HAP-1 (cell line): ENCODE results near the gene TBC1D5.

ENCODE experiments used
- DNase-seq, 2 experiments: peaks; one replicate each; pipeline ENCODE4 v3.0.0-alpha.2; 2016 to 2020; ENCODE audit warnings: low spot score in 2 of 2
- H3K27me3 ChIP-seq: fragments of 250-450 bp; sonication (Bioruptor Pico); 2 replicates; pipeline ENCODE4 v1.5.1; 2020; ENCODE audit warnings: low read depth, mild to moderate bottlenecking, moderate library complexity
- H3K36me3 ChIP-seq: fragments of 250-450 bp; sonication (Bioruptor Pico); replicated peaks from 2 replicates; pipeline ENCODE4 v1.5.1; 2020; ENCODE audit warnings: mild to moderate bottlenecking
- H3K4me1 ChIP-seq: fragments of 250-450 bp; sonication (Bioruptor Pico); 2 replicates; pipeline ENCODE4 v1.5.1; 2020; ENCODE audit warnings: mild to moderate bottlenecking
- H3K4me3 ChIP-seq: fragments of 250-450 bp; sonication (Bioruptor Pico); 2 replicates; pipeline ENCODE4 v1.5.1; 2020; ENCODE audit warnings: mild to moderate bottlenecking, moderate library complexity
- H3K9me3 ChIP-seq: fragments of 250-450 bp; sonication (Bioruptor Pico); 2 replicates; pipeline ENCODE4 v1.5.1; 2020; ENCODE audit warnings: mild to moderate bottlenecking, moderate library complexity
- in situ Hi-C: fragments of 300-500 bp; cut with MboI; formaldehyde crosslinking; loops from 3 replicates; pipeline ENCODE4 v1.14.3; 2020; ENCODE audit warnings: low sequenced_read_pairs, inconsistent platforms, mixed read lengths

TBC1D5 gene

GRCh38 chr3:17158941-17159682 lies 583.3 kb downstream of the TBC1D5 start:
- no peak overlapping the region for H3K4me3 ChIP-seq
- no peaks in the 10 kb centered on the region for H3K27me3 ChIP-seq
- H3K4me1 ChIP-seq, result no peaks in the 10 kb centered on the region
- no peak for DNase-seq
- H3K36me3 ChIP-seq, result no peaks in the 10 kb centered on the region; the same call in 1 of the 2 replicates
- H3K9me3 ChIP-seq, result no peaks in the 10 kb centered on the region
- in situ Hi-C loops, result no loop called here

GRCh38 chr3:17157713-17158112 lies 584.7 kb downstream of the TBC1D5 start:
- H3K27me3 ChIP-seq, result no peaks in the 10 kb centered on the region
- in situ Hi-C loops, result no loop called here
- DNase-seq, result no peak
- H3K4me1 ChIP-seq, result no peaks in the 10 kb centered on the region
- no peaks in the 10 kb centered on the region for H3K9me3 ChIP-seq
- H3K4me3 ChIP-seq, result no peak overlapping the region
- no peaks in the 10 kb centered on the region; the same call in 1 of the 2 replicates for H3K36me3 ChIP-seq

GRCh38 chr3:17156864-17157263 lies 585.6 kb downstream of the TBC1D5 start:
- no peaks in the 10 kb centered on the region for H3K9me3 ChIP-seq
- H3K4me1 ChIP-seq, result no peaks in the 10 kb centered on the region
- H3K4me3 ChIP-seq, result no peak overlapping the region
- H3K36me3 ChIP-seq, result no peaks in the 10 kb centered on the region; the same call in 1 of the 2 replicates
- H3K27me3 ChIP-seq, result no peaks in the 10 kb centered on the region
- in situ Hi-C loops, result no loop called here
- DNase-seq, result no peak

- Histone ChIP-seq H3K4me3 (no peak overlapping the region), H3K36me3 (no peaks in the 10 kb centered on the region; the same call in 1 of the 2 replicates), H3K4me1 (no peaks in the 10 kb centered on the region), H3K9me3 (no peaks in the 10 kb centered on the region), H3K27me3 (no peaks in the 10 kb centered on the region)
- DNase-seq, result no peak
- in situ Hi-C loops, result no loop called here
These were observed 586.5 kb downstream of the TBC1D5 start for GRCh38 chr3:17155951-17156350.

GRCh38 chr3:17154941-17155340 lies 587.5 kb downstream of the TBC1D5 start:
- Histone ChIP-seq H3K4me1 (no peaks in the 10 kb centered on the region), H3K4me3 (no peak overlapping the region), H3K36me3 (no peaks in the 10 kb centered on the region; the same call in 1 of the 2 replicates), H3K9me3 (no peaks in the 10 kb centered on the region), H3K27me3 (no peaks in the 10 kb centered on the region)
- in situ Hi-C loops, result no loop called here
- DNase-seq, result no peak

GRCh38 chr3:17154221-17154620 lies 588.2 kb downstream of the TBC1D5 start:
- no peaks in the 10 kb centered on the region for H3K36me3 ChIP-seq
- H3K9me3 ChIP-seq, result no peaks in the 10 kb centered on the region
- no peak overlapping the region for H3K4me3 ChIP-seq
- no peaks in the 10 kb centered on the region for H3K4me1 ChIP-seq
- H3K27me3 ChIP-seq, result no peaks in the 10 kb centered on the region
- DNase-seq, result no peak
- in situ Hi-C loops, result no loop called here

- no peak overlapping the region for H3K4me3 ChIP-seq
- H3K36me3 ChIP-seq, result no peaks in the 10 kb centered on the region
- no peaks in the 10 kb centered on the region for H3K27me3 ChIP-seq
- H3K9me3 ChIP-seq, result no peaks in the 10 kb centered on the region
- no peak for DNase-seq
- no peaks in the 10 kb centered on the region for H3K4me1 ChIP-seq
- in situ Hi-C loops, result no loop called here
These were observed 589.2 kb downstream of the TBC1D5 start for GRCh38 chr3:17153209-17153608.

GRCh38 chr3:17151598-17152373 lies 590.6 kb downstream of the TBC1D5 start:
- Histone ChIP-seq H3K27me3 (no peaks in the 10 kb centered on the region), H3K4me1 (no peaks in the 10 kb centered on the region), H3K4me3 (no peak overlapping the region), H3K9me3 (no peaks in the 10 kb centered on the region), H3K36me3 (no peaks in the 10 kb centered on the region)
- no peak for DNase-seq
- in situ Hi-C loops, result no loop called here

- Histone ChIP-seq H3K27me3 (no peaks in the 10 kb centered on the region), H3K9me3 (no peaks in the 10 kb centered on the region), H3K36me3 (no peaks in the 10 kb centered on the region), H3K4me3 (no peak overlapping the region), H3K4me1 (no peaks in the 10 kb centered on the region)
- DNase-seq, result no peak
- in situ Hi-C loops, result no loop called here
These were observed 593.4 kb downstream of the TBC1D5 start for GRCh38 chr3:17149076-17149475.

GRCh38 chr3:17144665-17144993 lies 597.8 kb downstream of the TBC1D5 start:
- Histone ChIP-seq H3K36me3 (no peaks in the 10 kb centered on the region), H3K9me3 (no peaks in the 10 kb centered on the region), H3K27me3 (no peaks in the 10 kb centered on the region), H3K4me1 (no peaks in the 10 kb centered on the region), H3K4me3 (no peak overlapping the region)
- no peak for DNase-seq
- in situ Hi-C loops, result no loop called here

- Histone ChIP-seq H3K9me3 (no peaks in the 10 kb centered on the region), H3K4me3 (no peak overlapping the region), H3K27me3 (no peaks in the 10 kb centered on the region), H3K36me3 (no peaks in the 10 kb centered on the region), H3K4me1 (no peaks in the 10 kb centered on the region)
- in situ Hi-C loops, result no loop called here
- no peak for DNase-seq
These were observed 598.4 kb downstream of the TBC1D5 start for GRCh38 chr3:17143893-17144664.

- no peaks in the 10 kb centered on the region for H3K9me3 ChIP-seq
These were observed 599.9 kb downstream of the TBC1D5 start for GRCh38 chr3:17142516-17142915.

GRCh38 chr3:17141699-17142098 lies 600.7 kb downstream of the TBC1D5 start:
- in situ Hi-C loops, result no loop called here
- DNase-seq, result no peak
- Histone ChIP-seq H3K9me3 (no peaks in the 10 kb centered on the region), H3K36me3 (no peaks in the 10 kb centered on the region), H3K27me3 (no peaks in the 10 kb centered on the region), H3K4me3 (no peak overlapping the region), H3K4me1 (no peaks in the 10 kb centered on the region)

More at GRCh38 chr3:17142516-17142915, 599.9 kb downstream of the TBC1D5 start:
- no peaks in the 10 kb centered on the region for H3K4me1 ChIP-seq
- H3K36me3 ChIP-seq, result no peaks in the 10 kb centered on the region
- in situ Hi-C loops, result no loop called here
- H3K27me3 ChIP-seq, result no peaks in the 10 kb centered on the region
- no peak for DNase-seq
- no peak overlapping the region for H3K4me3 ChIP-seq
